ENCODE data around the gene STIM1.

GRCh38 chr11:3822312-3822711, 33.2 kb upstream of the STIM1 start:
- TF ChIP-seq CTCF (IDR thresholded peaks at IDR 0.05; ENCODE audit: low read depth, low read length, poor library complexity, severe bottlenecking) (no peak), EZH2phosphoT487 (IDR thresholded peaks at IDR 0.05; ENCODE audit: borderline replicate concordance, low read length) (no peak)
